ENCODE data around the gene SMPDL3B.

The SMPDL3B gene, protein sequence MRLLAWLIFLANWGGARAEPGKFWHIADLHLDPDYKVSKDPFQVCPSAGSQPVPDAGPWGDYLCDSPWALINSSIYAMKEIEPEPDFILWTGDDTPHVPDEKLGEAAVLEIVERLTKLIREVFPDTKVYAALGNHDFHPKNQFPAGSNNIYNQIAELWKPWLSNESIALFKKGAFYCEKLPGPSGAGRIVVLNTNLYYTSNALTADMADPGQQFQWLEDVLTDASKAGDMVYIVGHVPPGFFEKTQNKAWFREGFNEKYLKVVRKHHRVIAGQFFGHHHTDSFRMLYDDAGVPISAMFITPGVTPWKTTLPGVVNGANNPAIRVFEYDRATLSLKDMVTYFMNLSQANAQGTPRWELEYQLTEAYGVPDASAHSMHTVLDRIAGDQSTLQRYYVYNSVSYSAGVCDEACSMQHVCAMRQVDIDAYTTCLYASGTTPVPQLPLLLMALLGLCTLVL

DNA sequence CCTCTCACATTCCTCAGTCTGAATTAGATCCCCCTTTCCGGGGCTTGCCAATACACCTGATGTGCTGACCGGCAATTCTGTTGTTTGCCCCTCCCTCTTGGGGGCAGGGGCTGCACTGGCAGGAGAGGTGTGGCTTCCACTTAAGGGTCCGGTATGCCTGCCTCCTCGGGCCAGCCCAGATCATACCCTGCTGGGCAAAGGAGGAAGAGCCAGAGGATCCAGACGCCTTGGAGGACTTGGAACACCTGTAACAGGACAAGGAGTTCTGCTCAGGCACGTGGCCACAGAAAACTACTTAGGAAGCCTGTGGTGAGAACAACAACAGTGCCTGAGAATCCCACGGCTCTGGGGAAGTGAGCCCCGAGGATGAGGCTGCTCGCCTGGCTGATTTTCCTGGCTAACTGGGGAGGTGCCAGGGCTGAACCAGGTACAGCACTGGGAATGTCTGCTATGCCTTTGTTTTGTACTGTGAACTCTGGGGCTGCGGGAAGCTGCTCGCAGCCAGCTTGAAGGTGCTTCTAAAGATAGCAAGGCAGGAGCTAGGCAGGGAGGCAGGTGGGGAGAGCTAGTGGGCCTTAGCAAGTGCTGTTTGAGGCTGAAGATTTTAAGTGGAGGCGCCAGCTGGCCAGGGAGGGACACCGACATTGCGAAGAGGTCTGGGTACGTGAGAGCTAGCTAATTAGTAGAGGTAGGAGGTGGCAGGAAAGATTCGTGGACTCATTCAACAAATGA is at the start of gene SMPDL3B:
Gene SMPDL3B (plus strand): TSS at position 183 of the 732 bp plus-strand sequence. CDS start 184 bp downstream, at position 367.
- peak; percentile 26 for DNase-seq

DNA sequence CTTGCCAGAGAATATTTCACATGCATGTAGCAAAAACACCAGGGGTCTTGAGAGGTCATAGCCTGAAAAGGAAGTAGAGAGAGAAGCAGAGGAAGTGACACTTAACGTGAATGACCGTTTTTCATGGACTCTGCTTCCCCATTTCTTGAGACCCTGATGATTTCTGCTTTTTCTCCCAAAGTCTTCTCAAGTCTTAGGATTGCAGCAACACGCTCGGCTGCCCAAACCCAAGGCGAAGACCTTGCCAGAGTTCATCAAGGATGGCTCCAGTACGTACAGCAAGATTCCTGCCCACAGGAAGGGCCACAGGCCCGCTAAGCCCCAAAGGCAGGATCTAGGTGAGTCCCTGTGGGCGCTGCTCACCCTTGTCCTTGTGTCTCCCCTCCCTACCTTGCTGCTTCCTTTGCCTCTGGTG is 49.7 kb upstream of the SMPDL3B start:
- DNase-seq: no peak

DNA sequence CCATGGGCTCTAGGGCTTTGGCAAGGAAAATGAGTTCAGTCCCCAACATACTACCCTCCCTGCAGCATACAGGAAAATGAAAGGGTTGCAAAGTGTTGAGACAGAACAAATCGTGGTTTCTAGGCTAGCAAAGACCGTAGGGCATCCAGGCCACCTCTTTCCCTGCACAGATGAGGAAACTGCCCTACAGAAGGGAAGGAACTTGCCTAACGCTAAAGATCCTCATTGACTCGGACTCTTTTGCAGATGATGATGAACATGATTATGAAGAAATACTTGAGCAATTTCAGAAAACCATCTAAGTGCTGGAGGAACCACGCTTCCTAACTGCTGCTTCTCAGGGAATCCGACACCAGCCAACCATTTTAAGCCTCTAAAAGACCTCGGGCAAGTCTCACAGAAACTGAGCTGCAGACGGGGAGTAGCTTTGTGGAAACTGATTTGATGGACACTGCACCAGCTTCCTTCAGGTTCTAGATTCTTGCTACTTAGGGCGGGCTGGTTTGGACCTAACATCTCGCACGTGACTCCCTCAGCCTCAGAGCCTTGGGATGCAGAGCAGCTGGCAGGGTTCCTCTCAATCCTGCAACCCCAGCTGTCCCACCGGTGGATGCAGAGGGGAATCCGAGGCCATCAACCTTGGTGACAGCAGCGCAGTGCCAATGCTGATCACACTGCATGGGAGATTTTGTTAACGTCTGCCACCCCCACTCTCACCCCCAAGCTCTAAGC is 49.0 kb upstream of the SMPDL3B start:
- DNase-seq: no peak

DNA sequence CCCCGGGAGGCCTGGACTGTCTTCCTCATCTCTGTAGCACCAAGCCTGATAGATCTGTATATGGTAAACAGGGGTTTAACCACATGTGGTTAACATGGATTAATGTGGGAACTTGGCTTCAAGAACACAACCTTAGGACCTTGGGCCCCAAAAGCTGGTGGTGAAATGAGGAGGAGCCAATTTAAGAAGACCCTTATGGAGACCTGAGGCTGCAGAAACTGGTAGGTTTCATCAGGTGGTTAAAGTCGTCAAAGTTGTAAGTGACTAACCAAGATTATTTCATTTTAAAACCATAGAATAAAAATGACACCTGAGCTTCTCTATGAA is 48.5 kb upstream of the SMPDL3B start:
- DNase-seq: no peak

DNA sequence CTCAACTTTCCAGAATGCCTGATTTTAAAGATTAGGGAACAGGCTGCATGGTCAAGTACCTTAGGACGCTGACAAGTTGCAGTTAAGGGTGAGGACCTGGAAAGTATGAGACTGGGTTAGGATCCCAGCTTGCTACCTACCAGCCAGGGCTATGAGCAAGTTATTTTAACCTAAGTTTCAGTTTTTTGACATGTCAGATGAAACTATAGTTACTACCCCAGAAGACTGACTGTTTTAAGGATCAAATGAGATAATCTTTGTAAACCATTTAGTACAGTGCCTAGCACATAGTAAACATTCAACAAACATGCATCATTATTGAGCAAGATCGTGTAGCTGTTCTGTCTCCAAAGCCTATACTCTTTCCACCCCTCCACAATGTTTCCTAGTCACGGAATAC is 48.1 kb upstream of the SMPDL3B start:
- DNase-seq: no peak

DNA sequence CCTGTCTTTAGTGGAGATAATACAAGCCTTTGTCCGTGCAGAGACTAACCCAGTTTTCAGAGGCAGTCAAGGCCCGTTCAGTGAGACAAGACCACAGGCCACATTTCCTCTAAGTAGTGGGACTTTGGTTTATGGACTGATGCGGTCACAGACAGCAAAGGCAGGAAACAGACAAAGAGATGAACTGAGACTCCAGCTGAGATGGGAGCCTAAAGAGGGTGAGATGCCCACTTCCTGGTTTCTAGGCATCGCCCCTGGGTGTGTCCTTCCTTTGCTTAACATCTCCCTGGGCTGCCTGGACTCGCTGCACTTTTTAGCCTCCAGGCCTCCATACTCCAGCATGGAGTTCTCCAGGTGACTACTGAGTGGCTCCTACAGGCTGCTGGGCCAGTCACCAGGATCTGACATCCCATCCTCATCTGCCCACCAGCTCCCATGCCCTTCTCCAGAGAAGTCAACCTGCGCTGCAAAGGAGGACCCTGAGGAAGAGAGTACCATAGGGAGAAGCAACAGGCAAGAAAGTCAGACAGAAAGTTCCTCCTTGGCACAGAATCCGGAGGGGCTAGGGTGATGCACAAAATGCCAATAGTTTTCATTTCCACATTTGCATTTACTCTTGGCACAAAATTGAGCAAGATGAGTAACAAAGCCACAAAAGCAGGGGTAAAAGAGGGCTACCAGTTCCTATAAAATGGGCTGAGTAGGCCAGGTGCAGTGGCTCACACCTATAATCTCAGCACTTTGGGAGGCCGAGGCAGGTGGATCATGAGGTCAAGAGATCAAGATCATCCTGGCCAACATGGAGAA is 47.4 kb upstream of the SMPDL3B start:
- peak; percentile 32 for DNase-seq

DNA sequence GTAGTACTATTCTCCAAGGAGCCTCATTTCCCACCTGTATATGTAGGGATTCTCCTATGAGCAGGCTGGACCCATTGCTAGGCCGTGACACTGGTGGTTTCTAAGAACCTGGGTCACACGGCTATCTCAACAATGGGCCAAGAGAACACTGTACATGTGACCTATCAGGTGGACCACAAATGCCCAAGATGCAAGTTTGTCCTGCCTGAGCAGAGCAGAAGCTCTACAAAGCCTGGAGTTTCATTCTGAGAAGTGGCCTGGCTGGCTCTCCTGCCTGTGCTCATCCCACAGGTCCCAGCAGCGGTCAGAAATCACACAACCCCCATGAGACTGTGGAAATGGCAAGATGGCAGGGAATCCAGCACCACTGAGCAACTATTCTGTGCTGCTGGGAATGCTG is 45.3 kb upstream of the SMPDL3B start:
- no peak for DNase-seq

DNA sequence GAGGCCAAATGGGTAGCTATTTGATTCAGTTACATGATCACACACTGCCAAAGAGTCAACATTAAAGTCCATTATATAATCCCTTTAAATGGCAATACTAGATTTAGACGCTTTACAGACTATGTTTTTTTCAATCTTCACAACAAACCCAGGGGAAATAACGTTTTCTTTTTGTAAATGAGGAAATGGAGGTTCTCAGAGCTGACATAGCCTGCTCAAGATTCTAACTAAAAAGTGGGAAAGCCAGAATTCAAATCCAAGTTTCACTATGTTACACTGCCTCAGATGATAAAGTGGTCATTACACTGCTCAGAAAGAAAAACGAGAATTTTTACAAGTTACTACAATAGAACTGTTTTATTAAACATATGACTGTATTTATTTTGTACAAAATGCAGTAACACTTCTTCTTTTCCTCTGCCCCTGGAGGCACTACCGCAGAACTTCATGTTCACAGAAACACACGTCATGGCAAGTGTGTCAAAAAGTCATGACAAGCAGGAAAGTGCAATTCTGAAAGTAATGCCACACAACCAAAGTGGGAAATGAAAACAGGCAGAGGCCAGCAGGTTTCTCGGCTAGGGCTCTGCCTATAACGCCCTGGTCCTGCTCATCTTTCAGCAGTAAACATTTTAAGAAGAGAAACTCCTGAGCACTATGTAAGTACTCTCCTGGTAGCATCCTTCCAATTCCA is 43.5 kb upstream of the SMPDL3B start:
- DNase-seq: peak; percentile 54

DNA sequence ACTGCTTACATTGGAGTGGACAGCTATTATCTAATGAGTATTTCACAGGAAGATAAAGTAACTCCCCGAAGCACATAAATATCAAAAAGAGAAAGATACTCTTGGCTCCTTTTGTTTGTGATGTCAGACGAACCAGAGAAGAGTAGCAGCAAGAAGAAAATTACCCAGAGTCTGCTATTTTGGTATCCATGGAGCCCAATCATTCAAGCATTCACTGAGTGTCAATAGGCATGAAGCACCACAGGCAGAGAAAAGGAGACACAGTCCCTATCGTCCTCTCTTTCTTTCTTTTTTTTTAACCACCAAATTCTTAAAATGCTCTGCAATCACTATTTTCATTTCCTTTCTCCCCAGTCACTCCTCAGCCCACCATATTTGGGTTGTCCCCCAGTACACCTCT is 40.3 kb upstream of the SMPDL3B start:
- DNase-seq: no peak

DNA sequence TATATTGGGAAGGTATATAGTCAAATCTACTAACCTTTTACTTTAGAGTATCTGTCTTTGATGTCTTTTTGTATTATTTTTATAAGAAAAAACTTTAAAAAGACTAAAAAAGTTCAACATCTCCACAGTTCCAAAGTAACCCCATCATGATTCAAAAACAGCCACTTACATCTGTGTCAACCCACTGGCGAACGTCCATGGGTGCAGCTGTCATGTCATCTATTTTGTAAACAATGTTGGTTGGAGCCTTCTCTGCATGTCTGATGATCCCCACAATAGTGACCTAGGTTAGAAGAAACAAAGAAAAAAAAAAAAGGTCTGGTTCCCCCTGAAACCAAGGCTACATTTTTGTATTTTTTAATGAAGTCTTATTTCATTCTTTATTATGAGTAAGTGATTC is 28.0 kb upstream of the SMPDL3B start:
- DNase-seq: no peak

DNA sequence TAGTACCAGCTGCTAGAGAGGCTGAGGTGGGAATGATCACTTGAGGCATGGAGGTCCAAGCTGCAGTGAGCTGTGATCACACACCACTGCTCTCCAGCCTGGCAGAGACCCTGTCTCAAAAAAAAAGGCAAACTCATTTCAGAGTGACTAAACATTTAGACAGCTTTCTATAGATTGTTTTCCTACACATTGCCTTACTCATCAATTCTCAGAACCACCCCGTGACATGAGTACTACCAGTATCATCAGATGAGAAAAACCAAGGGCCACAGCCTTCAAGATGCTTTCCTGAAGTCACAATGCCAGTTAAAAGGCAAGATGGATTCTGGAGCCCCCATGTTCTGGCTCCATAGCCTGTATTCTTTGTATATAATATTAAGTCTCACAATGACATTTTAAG is 22.4 kb upstream of the SMPDL3B start:
- peak; percentile 41 for DNase-seq

DNA sequence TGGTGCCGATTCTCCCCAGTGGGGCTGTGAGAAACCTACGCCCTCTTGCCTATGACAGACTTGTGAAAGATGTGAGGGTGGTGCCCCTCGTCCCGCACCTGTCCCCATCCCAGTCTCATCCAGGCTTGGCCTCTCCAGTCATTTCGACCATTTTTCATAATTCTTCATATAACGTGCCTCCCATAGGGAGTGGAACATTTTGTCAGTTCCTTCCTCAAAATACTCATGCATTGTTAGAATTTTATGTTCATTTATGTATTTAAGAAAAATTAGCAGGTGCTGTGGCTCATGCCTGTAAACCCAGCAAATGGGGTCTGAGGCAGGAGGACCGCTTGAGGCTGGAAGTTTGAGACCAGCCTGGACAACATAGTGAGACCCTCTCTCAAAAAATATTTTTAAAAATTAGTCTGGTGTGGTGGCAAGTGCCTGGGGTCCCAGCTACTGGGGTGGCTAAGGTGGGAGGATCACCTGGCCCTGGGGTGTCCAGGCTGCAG is 19.7 kb upstream of the SMPDL3B start:
- no peak for DNase-seq

DNA sequence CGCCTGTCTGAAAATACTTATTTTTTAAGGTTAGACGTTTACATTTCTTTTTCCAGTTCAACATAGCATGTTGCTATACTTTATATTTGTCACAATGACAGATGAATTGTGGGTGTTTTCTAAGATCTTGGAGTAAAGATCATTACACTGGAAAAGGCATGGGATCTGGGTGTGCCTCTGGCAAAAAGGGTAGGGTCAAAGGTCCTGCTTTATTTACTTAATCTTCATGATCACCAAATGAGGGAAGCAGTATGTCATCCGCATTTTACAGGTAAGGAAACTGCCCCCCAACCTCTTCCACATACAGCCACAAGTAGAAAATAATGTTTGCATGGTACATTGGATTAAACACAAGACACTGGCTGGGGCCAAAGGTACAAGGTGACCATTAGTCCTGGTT is 12.5 kb upstream of the SMPDL3B start:
- DNase-seq: no peak

DNA sequence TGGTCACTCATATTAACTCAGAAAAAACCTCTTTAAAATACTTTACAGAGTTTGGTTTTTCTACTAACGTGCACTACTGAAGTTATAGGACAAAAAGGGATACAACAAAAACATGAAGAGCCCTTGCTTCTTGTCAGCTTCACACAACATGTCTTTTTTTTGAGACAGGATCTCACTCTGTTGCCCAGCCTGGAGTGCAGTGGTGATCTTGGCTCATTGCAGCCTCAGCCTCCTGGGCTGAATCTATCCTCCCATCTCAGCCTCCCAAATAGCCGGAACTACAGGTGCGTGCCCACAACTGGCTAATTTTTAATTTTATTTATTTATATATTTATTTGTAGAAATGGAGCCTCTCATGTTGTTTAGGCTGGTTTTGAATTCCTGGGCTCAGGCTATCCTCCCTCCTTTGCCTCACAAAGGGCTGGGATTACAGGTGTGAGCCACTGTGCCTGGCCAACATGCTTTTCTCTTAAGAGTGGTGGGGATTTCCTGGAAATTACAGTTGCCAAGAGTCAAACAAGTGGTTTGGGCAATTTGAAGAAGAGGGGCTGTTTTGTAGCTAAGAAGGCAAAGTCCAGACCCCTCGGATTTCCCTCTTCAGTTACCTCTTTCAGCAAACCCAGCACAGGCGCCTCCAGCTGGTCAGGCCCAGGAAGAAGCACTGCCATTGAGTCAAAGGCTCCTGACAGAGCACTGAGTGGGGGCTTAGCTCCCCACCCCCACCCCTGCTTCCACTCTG is 6.4 kb upstream of the SMPDL3B start:
- no peak for DNase-seq

DNA sequence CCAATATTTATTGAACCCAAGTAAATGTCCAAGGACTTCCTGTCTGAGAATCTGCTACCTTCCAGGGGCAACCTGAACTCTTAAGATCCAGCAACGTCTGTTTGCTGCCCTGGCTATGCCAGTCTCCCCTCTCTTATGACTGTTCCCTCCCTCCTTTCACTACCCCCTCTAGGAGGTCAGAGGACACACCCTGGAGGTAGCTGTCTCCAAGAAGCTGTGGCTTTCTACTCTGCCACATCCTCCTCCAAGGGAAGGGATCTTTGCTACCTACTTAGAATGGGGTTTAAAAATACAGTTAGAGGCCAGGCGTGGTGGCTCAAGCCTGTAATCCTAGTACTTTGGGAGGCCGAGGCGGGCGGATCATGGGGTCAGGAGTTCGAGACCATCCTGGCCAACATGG is 3.6 kb upstream of the SMPDL3B start:
- DNase-seq: no peak

DNA sequence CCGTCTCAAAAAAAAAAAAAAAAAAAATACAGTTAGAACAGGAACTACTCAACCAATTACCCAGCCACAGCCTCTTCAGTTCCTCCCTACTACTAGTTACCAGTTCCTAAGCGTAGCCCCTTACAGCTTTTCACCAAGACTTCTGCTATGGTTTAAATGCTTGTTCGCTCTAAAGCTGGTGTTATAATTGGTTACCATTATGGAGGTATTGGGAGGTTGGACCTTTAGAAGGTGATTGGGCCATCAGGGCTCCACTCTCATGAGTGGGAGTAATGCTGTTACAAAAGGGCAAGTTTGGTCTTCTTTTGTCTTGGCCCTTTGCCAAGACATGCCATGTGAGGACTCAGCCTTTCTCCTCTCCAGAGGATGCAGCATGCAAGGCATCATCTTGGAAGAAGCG is 3.0 kb upstream of the SMPDL3B start:
- DNase-seq: no peak

DNA sequence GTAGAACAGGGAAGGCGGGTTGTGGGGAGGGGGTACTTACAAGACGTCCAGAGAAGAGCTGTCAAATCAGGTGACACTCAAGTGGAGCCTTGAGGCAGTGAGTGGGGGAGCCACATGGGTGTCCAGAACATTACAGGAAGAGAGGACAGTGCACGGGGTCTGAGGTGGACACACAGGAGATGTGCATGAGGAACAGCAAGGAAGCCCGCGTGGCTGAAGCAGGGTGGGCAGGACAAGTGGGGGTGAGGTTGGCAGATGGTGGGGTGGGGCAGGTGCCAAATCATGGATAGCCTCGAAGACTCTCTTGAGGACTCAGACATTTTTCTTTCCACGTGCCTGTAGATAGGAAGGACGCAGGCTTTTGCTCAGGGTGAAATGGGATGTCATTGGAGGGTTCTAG is 921 bp downstream of the SMPDL3B start:
- no peak for DNase-seq

DNA sequence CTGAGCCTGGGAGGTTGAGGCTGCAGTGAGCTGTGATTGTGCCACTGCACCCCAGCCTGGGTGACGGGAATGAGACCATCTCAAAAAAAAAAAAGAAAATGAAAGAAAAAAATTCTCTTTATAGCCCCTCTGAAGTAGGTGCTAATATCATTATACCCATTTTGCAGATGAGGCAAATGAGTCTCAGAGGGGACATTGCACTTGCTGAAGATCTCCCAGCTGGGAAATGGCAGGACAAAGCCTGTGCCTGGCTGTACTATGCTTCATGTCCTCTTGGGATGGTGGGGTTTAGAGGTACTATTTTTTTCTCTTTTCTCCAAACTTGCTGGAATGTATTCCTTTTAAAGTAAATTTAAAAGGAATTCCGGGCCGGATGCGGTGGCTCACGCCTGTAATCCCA is 1.6 kb downstream of the SMPDL3B start:
- no peak for DNase-seq

DNA sequence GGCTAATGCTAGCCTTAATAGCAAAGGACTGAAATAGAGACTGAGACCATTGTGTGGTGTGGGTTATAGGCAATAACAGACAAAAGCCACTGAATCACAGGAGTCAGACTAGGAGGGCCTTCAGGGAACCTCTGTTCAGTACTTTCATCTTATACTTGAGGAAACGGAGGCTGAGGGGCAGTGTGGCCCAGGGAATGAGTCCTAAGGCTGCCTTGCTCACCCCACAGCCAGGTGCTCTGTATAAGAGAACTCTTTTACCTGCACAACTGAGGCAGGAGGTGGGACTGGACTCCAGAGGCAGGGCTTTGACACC is 2.7 kb downstream of the SMPDL3B start:
- no peak for DNase-seq

DNA sequence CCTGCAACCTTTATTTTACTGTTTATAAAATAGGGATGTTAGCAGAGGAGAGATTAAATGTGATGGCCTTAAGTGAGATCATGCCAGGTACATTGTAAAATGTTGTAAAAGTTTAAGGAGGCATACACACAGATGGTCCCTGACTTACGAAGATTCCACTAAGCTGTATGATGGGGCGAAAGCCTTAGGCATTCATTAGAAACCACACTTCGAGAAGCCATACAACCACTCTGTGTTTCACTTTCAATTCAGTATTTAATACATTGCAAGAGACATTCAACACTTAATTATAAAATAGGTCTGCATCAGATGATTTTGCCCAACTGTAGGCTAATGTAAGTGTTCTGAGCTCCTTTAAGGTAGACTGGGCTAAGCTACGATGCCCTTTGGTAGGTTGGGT is 3.7 kb downstream of the SMPDL3B start:
- DNase-seq: no peak

DNA sequence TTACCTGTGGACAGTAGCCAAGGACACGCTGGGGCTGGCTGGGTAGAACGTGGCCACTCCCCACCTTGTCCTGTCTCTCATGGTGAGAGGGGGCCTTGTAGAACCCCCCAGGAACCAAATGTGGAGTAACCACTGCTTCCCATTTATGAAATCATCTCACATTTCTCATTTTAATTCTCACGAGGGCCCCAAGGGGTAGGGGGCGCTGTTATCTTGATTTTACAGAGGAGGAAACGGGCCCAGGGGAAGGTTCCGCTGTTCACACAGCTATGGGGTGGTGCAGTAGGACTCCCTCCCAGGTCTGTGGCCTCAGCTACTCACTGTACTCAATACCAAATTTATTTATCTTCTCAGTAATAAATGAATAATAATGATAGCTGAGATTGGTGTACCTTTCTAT is 5.5 kb downstream of the SMPDL3B start:
- DNase-seq: peak; percentile 83

Measured in activated CD4-positive, alpha-beta T cell treated with anti-CD3 and anti-CD28 coated beads for 48 hours (primary cell).